ENCODE measurements around the gene SLC1A4.

Gene SLC1A4

DNA sequence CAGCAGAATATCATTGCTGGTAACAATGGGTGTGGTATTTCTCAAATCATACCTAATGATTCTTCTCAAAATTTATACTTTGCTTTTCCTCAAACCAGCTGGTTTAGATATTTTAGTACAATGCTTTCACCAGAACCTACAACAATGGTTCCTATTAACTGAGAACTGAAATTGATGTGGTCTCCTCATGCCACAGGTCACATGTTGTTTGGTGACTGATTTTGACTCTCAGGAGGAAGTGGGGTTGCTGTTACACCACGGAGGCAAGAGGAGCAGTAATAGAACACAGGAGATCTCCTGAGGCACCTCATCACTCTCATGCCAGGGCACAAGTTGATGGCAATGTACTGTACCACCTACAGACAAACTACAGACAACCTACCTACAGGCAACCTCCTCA lies 64.0 kb downstream of the SLC1A4 start:
- no peak for DNase-seq (ENCODE audit: low read depth in 2 of 2)

DNA sequence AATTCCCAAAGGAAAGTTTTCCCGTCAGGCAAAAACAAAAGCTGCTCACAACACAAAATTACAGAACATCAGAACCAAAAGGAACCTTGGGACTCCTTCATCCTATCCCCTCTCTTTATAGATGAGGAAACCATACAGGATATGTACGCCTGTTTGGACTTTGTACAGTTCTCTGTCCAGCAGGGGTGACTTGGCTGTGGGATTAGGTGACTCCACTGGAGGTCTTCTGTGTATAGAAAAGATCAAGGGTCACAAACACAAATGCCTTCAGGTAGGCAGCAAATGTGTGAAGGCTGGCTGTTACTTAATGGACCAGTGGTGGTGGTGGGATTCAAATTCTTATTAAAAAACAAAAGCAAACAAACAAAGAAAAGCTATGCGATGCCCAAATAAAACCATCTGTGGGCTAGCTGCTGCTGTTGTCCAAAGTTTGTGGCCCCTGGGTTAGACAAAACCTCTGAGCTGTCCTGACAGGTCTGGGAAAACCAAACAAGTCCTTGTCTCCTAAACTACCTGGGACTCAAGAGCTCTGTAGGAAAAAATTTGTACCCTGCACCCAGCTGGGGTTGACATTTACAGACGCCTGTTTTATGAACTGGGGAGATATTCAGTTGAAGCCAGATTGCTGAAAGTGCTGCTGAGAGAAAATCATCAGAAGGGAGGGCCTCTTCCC lies 65.7 kb downstream of the SLC1A4 start:
- no peak for DNase-seq (ENCODE audit: low read depth in 2 of 2)

DNA sequence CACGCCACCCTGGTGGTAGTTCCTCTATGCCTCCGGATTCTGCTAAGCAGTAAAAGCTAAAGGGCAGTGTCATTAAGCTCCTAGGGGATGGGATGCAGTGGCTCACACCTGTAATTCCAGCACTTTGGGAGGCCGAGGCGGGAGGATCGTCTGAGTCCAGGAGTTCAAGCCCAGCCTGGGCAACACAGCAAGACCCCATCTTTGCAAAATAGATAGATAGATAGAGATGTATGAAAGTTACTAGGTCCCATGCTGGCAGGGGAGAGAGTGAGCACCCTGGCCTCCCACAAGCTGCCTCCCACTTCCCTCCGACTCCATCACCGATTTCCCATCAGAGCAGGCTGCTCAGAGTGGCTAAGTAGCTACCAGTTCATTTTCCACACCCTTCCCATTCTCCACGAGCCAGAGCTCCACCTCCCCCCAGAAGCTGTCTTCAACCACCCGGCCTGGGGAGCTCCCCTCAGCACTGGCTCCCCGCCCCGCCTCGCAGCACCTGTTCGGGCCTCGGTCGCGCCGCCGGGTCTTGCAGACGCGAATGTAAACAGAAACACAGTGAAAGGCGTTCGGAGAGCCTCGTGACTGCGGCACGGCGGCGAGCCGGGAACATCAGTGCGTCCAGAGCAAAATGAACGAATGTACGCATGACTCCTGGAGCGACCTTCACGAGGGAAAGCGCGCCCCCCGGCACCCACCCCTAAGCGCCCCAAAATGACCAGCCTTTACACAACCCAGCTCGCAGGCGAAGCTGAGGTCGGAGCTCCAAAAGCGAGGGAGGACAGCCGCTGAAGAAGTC lies 66.4 kb downstream of the SLC1A4 start:
- DNase-seq (ENCODE audit: low read depth in 2 of 2), result no peak

GRCh38 chr2:65056215-65057053 lies 67.2 kb downstream of the SLC1A4 start, which contains the start of gene CEP68:
CEP68 (plus strand) TSS chr2:65056416; CDS start chr2:65069445, 13,029 bp downstream.
- peak; percentile 94 for DNase-seq (ENCODE audit: low read depth in 2 of 2)

DNA sequence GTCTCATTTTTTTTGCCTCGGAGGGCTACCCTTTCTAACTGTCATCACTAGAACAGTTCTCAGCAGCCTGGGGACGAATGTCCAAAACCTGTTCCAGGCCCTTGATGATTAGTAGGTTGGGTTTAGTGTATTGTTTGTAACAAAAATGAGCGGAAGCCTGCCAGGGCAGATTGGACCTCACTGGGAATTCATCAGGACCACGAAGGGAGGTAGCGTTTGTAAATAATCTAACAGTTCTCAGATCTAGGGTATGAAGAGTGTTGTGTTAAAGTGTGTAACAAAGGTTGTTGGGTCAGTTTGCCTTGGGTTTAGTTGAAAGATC lies 67.8 kb downstream of the SLC1A4 start:
- DNase-seq (ENCODE audit: low read depth in 2 of 2), result no peak

GRCh38 chr2:65057391-65058052 lies 68.3 kb downstream of the SLC1A4 start:
- DNase-seq (ENCODE audit: low read depth in 2 of 2), result peak; percentile 23 to 55

DNA sequence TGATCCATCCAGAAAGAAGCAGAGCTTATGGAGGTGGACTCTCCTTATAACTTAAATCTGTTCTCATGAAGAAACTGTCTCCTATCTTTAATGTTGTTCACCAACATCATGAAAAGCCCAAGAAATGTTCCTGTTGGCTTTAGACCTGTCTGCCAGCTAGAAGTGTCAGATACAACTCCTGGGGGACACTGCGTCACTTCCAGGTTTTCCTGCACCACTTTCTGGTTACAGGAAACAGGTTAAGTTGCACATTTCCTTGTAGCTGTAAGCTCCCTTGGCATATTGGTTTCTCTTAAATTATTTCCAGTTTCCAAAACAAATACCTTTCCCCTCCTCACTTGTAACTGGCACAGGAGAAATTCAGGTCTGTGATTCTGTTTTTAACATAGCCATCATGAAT lies 69.9 kb downstream of the SLC1A4 start:
- DNase-seq (ENCODE audit: low read depth in 2 of 2), result no peak

DNA sequence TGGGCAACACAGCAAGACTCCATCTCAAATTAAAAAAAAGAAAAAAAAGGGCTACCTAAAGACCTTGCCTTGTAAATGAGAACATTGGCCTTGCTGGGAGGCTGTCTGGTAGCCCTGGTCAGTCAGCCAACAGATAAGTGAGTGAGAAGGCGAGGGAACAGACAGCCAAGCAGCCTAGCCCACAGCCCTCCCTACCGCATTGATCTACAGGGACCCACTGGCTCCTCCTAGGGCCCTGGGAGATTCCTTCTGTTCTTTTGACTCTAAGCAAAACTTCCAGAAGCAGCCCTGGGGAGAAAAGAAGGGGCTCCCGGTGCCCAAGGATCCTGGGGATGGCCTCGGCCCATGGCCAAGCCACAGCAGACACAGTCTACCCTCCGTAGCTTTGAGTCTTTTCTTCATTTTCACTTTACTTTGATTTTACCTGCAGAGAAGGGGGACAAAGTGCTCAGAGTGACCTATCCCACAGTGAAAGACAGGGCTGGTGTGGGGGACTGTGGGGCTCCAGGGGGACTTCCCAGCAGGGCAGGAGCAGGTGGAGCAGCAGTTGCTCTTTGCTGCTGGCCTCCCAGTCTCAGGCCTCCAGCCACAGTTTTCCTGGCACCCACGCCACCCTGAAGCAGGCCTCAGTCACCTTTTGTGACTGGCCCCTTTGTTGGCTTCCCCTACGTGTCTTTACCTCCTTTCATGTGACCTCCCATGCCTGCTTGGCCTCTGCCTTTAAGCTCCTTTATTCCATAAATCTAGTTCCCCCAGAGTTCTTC lies 72.1 kb downstream of the SLC1A4 start:
- no peak for DNase-seq (ENCODE audit: low read depth in 2 of 2)

- DNase-seq (ENCODE audit: low read depth in 2 of 2), result no peak
These were observed 72.7 kb downstream of the SLC1A4 start for GRCh38 chr2:65061910-65062339.

GRCh38 chr2:65062843-65063825 lies 73.9 kb downstream of the SLC1A4 start:
- no peak for DNase-seq (ENCODE audit: low read depth in 2 of 2)

DNA sequence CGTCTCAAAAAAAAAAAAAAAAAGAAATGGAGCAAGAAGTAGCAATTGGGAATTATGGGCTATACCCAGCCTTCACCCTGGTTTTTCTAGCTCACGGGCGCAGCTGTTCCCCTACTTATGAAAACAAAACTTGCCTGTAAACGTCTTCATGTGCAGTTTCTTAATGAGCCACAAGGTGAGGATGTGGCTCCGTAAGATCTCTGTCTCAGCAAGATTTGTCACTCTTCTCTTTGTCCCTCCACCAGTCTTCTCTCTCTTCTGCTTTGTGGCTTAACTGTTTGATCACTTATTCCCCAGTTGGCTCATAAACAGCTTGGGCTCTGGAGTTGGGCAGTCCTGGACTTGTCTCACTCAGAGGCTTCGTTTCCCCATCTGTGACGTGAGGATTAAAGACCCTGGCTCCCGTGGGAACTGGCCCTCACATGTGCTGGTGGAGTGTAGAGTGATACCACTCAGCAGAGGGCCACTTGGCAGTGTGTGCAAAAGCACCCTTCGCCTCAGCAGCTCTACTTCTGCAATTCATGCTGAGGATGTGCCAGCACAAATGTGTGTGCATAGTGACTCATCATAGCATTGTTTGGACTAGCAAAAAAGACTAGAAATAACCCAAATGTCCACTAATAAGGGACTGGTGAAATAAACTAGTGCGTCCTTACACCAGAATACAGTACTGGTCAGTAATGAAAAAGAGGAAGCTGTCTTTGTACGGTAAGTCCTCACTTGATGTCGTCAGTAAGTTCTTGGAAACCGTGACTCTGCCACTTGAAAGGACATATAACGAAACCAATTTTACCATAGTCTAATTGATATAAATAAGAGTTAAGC lies 75.7 kb downstream of the SLC1A4 start:
- peak in 1 of 2 donors; percentile 14 for DNase-seq (ENCODE audit: low read depth in 2 of 2)

- no peak for DNase-seq (ENCODE audit: low read depth in 2 of 2)
These were observed 78.8 kb downstream of the SLC1A4 start for GRCh38 chr2:65067806-65068553.

DNA sequence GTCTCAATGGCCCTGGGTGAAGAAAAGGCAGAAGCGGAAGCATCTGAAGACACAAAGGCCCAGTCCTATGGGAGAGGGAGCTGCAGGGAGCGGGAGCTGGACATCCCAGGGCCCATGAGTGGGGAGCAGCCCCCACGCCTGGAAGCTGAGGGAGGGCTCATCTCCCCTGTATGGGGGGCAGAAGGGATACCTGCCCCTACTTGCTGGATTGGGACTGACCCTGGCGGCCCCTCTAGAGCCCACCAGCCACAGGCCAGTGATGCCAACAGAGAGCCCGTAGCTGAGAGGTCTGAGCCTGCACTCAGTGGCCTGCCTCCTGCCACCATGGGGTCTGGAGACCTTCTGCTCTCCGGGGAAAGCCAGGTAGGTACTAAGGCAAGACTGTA lies 80.2 kb downstream of the SLC1A4 start:
- no peak for DNase-seq (ENCODE audit: low read depth in 2 of 2)

DNA sequence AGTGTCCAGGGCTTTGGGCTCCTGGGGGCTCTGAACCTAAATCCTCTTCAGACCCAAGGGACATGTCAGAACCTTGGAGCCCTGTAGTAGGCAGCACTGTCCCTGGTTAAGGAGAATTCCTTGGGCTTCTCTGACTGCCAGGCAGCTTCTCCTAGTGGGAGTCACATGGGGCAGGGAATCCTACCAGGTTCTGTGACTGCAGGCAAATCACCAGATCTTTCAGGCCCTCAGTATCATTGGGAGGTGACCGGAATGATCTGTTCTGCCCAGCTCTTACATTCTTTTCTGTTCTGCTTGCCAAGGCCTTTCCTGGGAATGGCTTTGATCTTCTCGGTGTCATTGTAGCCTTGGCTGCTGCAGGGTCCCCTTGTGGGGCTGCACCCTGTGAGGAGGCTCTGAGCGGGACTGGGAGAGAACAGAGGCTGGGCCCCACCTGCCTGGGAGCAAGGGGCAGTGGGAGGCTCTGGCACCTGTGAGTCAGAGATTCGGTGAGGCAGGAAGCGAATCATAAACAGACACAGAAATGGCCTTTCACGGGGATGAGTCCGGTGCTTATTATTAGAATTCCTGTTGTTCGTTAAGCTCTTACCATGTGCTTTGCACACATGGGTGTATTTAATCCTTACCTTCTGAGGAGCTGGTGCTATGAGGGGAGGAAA lies 81.1 kb downstream of the SLC1A4 start:
- no peak for DNase-seq (ENCODE audit: low read depth in 2 of 2)

GRCh38 chr2:65070856-65071255 lies 81.7 kb downstream of the SLC1A4 start:
- DNase-seq (ENCODE audit: low read depth in 2 of 2), result no peak

DNA sequence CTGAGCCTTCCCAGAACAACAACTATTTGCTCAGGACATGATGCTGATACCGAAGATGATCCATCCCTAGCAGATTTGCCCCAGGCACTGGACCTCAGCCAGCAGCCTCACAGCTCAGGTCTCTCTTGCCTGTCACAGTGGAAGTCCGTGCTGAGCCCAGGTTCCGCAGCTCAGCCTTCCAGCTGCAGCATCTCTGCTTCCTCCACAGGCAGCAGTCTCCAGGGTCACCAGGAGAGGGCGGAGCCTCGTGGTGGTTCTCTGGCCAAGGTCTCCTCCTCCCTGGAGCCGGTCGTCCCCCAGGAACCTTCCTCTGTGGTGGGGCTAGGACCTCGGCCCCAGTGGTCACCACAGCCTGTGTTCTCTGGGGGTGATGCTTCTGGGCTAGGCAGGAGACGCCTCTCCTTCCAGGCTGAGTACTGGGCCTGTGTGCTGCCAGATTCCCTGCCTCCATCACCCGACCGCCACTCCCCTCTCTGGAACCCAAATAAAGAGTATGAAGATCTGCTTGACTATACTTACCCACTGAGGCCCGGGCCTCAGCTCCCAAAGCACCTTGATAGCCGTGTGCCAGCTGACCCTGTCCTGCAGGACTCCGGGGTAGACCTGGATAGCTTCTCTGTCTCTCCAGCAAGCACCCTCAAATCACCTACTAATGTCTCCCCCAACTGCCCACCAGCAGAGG lies 82.4 kb downstream of the SLC1A4 start:
- DNase-seq (ENCODE audit: low read depth in 2 of 2), result no peak
